Activated B cell treated with CpG ODN at 0.5 μM for 24 hours (primary cell): ENCODE results near the gene PDE3B. TPM values are rescaled to one million over a fixed set of nuclear protein-coding genes. Genes with fewer than 3 reads are reported as not detected.
A peak's percentile ranks its signal among the peaks of the same experiment; 100 is the strongest.

Source experiments
- ATAC-seq: fragments of 200-7000 bp; cut with Tn5 transposase; one replicate; pipeline ENCODE4 v1.10.0; 2021; ENCODE audit warnings: low read depth, mild to moderate bottlenecking, moderate library complexity
- CTCF ChIA-PET: fragments of 350-600 bp; sonication (Branson Sonifier 250); formaldehyde crosslinking; loops from one replicate; lab custom pipeline; 2021; ENCODE audit warnings: antibody characterized with exemption; lab: Charles Lee
- POLR2A ChIA-PET: fragments of 350-600 bp; sonication (Branson Sonifier 250); formaldehyde crosslinking; loops from one replicate; lab custom pipeline; 2021; ENCODE audit warnings: antibody characterized with exemption; lab: Charles Lee
- DNase-seq: peaks from one replicate; pipeline ENCODE4 v3.0.0; 2022
- H3K27ac Mint-ChIP-seq: one replicate; pipeline ENCODE4 v1.8.0; 2020; ENCODE audit warnings: mixed read lengths
- H3K27me3 Mint-ChIP-seq: one replicate; pipeline ENCODE4 v1.8.0; 2021; ENCODE audit warnings: mixed read lengths
- H3K36me3 Mint-ChIP-seq: one replicate; pipeline ENCODE4 v1.8.0; 2021; ENCODE audit warnings: low read depth, mixed read lengths
- H3K4me1 Mint-ChIP-seq: one replicate; pipeline ENCODE4 v1.8.0; 2021; ENCODE audit warnings: mixed read lengths
- H3K4me3 Mint-ChIP-seq: one replicate; pipeline ENCODE4 v1.8.0; 2020; ENCODE audit warnings: mild to moderate bottlenecking, mixed read lengths
- H3K9me3 Mint-ChIP-seq: one replicate; pipeline ENCODE4 v1.8.0; 2020; ENCODE audit warnings: mixed read lengths
- intact Hi-C: fragments of 100-400 bp; cut with micrococcal nuclease; formaldehyde crosslinking; loops from one replicate; pipeline ENCODE4 v1.15.1; 2024
- total RNA-seq: library from RNA; stranded (reverse); gene quantifications from 2 replicates; pipeline ENCODE4 v1.2.3, GENCODE V29; 2022
- TF ChIP-seq, protein P1 (sequence below): fragments of 200-600 bp; IDR thresholded peaks from one replicate; pipeline ENCODE4 v1.8.0; 2022; ENCODE audit warnings: antibody characterized with exemption, mild to moderate bottlenecking

The PDE3B gene
- total RNA-seq, 1 donor from 2014 or later, result 13.4 TPM

- ChIA-PET POLR2A (interaction anchor here (1.2 to 5.2 kb wide), 8 partner anchors 15 to 407 kb away, joined by 5 to 58 read pairs (median 10); partner anchors contain the start of genes CYP2R1, PDE3B and PSMA1), CTCF (interaction anchor here (0.7 to 8.4 kb wide), 36 partner anchors 9 to 407 kb away, joined by 3 to 202 read pairs (median 8); partner anchors contain the start of genes CALCB, COPB1, CYP2R1 and PDE3B)
- TF ChIP-seq, protein P1, sequence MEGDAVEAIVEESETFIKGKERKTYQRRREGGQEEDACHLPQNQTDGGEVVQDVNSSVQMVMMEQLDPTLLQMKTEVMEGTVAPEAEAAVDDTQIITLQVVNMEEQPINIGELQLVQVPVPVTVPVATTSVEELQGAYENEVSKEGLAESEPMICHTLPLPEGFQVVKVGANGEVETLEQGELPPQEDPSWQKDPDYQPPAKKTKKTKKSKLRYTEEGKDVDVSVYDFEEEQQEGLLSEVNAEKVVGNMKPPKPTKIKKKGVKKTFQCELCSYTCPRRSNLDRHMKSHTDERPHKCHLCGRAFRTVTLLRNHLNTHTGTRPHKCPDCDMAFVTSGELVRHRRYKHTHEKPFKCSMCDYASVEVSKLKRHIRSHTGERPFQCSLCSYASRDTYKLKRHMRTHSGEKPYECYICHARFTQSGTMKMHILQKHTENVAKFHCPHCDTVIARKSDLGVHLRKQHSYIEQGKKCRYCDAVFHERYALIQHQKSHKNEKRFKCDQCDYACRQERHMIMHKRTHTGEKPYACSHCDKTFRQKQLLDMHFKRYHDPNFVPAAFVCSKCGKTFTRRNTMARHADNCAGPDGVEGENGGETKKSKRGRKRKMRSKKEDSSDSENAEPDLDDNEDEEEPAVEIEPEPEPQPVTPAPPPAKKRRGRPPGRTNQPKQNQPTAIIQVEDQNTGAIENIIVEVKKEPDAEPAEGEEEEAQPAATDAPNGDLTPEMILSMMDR, result no peak
- peaks cover 2% of the 10 kb centered on the region for H3K27me3 Mint-ChIP-seq
- peaks cover 45% of the 10 kb centered on the region for H3K4me1 Mint-ChIP-seq
- peaks cover 2% of the 10 kb centered on the region for H3K36me3 Mint-ChIP-seq
- intact Hi-C loops, result loop anchor here (1.0 to 5.0 kb wide), 9 partner anchors 117 to 1700 kb away; partner anchors contain the start of genes COPB1 and FAR1
- no peak overlapping the region for H3K27ac Mint-ChIP-seq
- H3K9me3 Mint-ChIP-seq, result no peaks in the 10 kb centered on the region
- no peak overlapping the region for H3K4me3 Mint-ChIP-seq
- DNase-seq, result no peak
- no peak for ATAC-seq
Observed at GRCh38 chr11:14906993-14907392, 263.4 kb downstream of the PDE3B start.

DNA sequence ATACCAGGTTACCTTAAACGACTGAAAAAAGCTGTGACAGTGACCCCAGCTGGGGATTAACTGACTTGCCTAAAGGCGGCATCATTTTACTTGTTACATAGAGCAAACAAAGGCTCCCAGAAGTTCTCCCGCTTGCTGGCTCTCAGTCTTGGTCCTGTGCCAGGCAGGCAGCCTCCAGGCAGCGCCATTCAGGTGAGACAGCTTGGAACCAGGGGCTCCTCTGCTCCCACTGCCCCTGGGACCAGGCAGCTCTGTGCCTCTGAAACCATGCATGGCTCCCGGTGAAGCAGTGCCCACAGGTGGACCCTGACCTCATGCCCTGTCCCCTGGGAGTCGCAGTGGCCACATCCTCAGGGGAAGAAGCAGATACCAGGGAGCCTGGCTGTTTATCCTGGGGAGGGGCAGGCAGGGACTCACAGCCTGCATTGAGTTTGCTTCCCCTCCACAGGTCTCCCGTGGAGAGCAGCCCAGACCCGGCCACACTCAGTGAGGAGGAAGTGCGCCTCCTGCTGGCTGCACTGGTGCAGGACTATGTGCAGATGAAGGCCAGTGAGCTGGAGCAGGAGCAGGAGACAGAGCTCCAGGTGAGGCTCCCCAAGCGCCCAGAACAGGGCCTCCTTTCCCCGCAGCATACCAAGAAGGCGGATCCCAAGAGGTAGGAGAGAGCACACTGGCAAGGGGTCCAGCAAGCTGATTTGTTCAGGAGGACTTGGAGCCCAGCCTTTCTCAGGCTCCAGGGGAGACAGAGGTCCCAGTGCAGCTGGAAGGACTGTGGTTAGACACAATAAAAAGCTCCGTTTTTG is 264.0 kb downstream of the PDE3B start:
- no peaks in the 10 kb centered on the region for H3K9me3 Mint-ChIP-seq
- peaks cover 45% of the 10 kb centered on the region for H3K4me1 Mint-ChIP-seq
- H3K27me3 Mint-ChIP-seq, result peaks cover 2% of the 10 kb centered on the region
- H3K4me3 Mint-ChIP-seq, result no peak overlapping the region
- H3K27ac Mint-ChIP-seq, result no peak overlapping the region
- ChIA-PET POLR2A (interaction anchor here (1.2 to 5.2 kb wide), 9 partner anchors 16 to 407 kb away, joined by 3 to 58 read pairs (median 7); partner anchors contain the start of genes CYP2R1, PDE3B and PSMA1), CTCF (interaction anchor here (0.6 to 8.4 kb wide), 72 partner anchors 9 to 453 kb away, joined by 3 to 202 read pairs (median 4); partner anchors contain the start of genes CALCB, COPB1, CYP2R1 and PDE3B)
- peaks cover 2% of the 10 kb centered on the region for H3K36me3 Mint-ChIP-seq
- TF ChIP-seq, protein P1, result no peak
- intact Hi-C loops, result loop anchor here (1.0 to 5.0 kb wide), 15 partner anchors 68 to 1700 kb away; partner anchors contain the start of genes COPB1 and FAR1
- DNase-seq (peak; percentile 73), ATAC-seq (peak; percentile 47)

DNA sequence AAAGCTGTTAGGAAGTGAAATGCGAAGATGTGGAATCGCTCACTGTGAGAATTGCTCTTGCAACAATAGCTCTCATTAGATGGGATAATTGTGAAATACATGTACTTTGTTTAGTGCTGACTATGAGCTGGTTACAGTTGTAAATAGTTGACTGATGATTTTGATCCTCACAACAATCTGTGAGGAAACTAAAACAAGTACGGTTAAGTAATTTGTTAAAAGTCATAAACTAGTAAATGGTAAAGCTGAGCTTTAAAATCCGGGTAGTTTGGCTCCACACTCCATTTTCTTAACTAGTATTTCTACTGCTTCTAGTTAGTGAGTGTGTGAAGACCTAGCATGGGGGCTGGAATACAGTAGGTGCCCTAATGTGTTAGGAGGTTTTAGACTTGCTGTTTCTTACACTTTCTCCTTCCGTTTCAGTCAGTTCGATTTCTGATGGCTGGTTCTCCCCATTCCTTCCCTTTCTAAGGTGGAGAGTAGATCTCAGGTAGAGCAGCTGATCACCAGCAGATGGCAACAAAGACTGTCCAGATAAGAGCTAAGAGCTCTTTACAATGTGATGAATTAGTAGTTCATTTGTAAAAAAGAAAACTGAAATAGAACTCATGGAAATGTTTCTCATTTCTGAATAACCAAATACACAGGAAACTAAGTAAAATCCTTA is 264.7 kb downstream of the PDE3B start:
- peaks cover 2% of the 10 kb centered on the region for H3K36me3 Mint-ChIP-seq
- ATAC-seq, result no peak
- DNase-seq, result no peak
- no peaks in the 10 kb centered on the region for H3K9me3 Mint-ChIP-seq
- no peak overlapping the region for H3K4me3 Mint-ChIP-seq
- H3K27me3 Mint-ChIP-seq, result peaks cover 2% of the 10 kb centered on the region
- no peak overlapping the region for H3K27ac Mint-ChIP-seq
- CTCF ChIA-PET, result interaction anchor here (0.6 to 8.4 kb wide), 67 partner anchors 10 to 453 kb away, joined by 3 to 202 read pairs (median 5); partner anchors contain the start of genes CALCB, COPB1, CYP2R1 and PDE3B
- H3K4me1 Mint-ChIP-seq, result peaks cover 45% of the 10 kb centered on the region
- intact Hi-C loops, result loop anchor here (1.0 to 5.0 kb wide), 10 partner anchors 67 to 1699 kb away; partner anchors contain the start of gene FAR1
- POLR2A ChIA-PET, result interaction anchor here (0.6 to 5.2 kb wide), 6 partner anchors 17 to 388 kb away, joined by 3 to 58 read pairs (median 10); partner anchors contain the start of genes CYP2R1, PDE3B and PSMA1
- TF ChIP-seq, protein P1, result peak; percentile 26

DNA sequence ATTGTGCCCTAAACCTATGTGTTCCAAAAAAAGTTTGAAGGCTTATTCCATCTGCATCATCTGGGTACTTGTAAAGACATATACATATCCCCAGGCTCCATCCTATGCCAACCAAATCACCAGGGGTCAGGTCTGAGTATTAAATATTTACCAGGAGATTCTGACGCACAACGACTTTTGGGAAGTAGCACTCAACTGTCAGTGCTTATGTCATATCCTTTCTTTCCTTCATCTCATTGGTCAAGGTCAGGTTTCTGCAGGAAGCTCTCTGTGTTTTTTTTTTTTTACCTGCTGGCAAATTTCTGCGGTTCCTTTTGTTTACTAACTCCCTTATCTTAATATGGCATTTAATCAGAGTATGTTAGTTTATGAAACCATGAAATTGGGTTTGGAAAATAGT is 270.9 kb downstream of the PDE3B start:
- peaks cover 7% of the 10 kb centered on the region for H3K27me3 Mint-ChIP-seq
- intact Hi-C loops, result no loop called here
- no peak overlapping the region for H3K27ac Mint-ChIP-seq
- no peak for DNase-seq
- H3K4me3 Mint-ChIP-seq, result no peak overlapping the region
- no peak for ATAC-seq
- peaks cover 4% of the 10 kb centered on the region for H3K9me3 Mint-ChIP-seq
- ChIA-PET CTCF (no interaction called here), POLR2A (no interaction called here)
- H3K36me3 Mint-ChIP-seq, result no peaks in the 10 kb centered on the region
- H3K4me1 Mint-ChIP-seq, result no peaks in the 10 kb centered on the region
- TF ChIP-seq, protein P1, result no peak
